WTC11 (cell line): ENCODE data around the gene PTGER2. TPM values are rescaled to one million over a fixed set of nuclear protein-coding genes. Genes with fewer than 3 reads are reported as not detected.

Source experiments
- ATAC-seq: fragments of 200-7000 bp; cut with Tn5 transposase; 2 replicates; pipeline ENCODE4 v1.10.0; 2021; ENCODE audit warnings: mild to moderate bottlenecking, moderate library complexity
- CTCF ChIA-PET: fragments of 300-600 bp; sonication (Branson Sonifier 250); formaldehyde crosslinking; loops from one replicate; lab custom pipeline; 2021; ENCODE audit warnings: antibody characterized with exemption; lab: Charles Lee
- POLR2A ChIA-PET: fragments of 350-600 bp; sonication (Branson Sonifier 250); formaldehyde crosslinking; loops from one replicate; lab custom pipeline; 2021; ENCODE audit warnings: antibody characterized with exemption; lab: Charles Lee
- DNase-seq: peaks from one replicate; pipeline ENCODE4 v3.0.0; 2021; ENCODE audit warnings: low spot score
- H3K27ac Mint-ChIP-seq: 2 replicates; pipeline ENCODE4 v1.8.0; 2021; ENCODE audit warnings: mixed read lengths
- H3K27me3 Mint-ChIP-seq: 2 replicates; pipeline ENCODE4 v1.8.0; 2021; ENCODE audit warnings: low read depth, mild to moderate bottlenecking, moderate library complexity, mixed read lengths
- H3K36me3 Mint-ChIP-seq: 2 replicates; pipeline ENCODE4 v1.8.0; 2021; ENCODE audit warnings: mixed read lengths
- H3K4me1 Mint-ChIP-seq: 2 replicates; pipeline ENCODE4 v1.8.0; 2022; ENCODE audit warnings: mixed read lengths
- H3K4me3 Mint-ChIP-seq: 2 replicates; pipeline ENCODE4 v1.8.0; 2021; ENCODE audit warnings: mild to moderate bottlenecking, moderate library complexity, mixed read lengths
- H3K9me3 Mint-ChIP-seq: 2 replicates; pipeline ENCODE4 v1.8.0; 2021; ENCODE audit warnings: mixed read lengths
- AFF4 ChIP-seq: sonication (generic); formaldehyde crosslinking; IDR thresholded peaks from 2 replicates; pipeline ENCODE4 v1.8.1; 2023; ENCODE audit warnings: mild to moderate bottlenecking, missing genetic modification reagents, borderline replicate concordance
- ATF6 ChIP-seq: sonication (generic); formaldehyde crosslinking; IDR thresholded peaks from 2 replicates; pipeline ENCODE4 v1.8.1; 2023; ENCODE audit warnings: mild to moderate bottlenecking, missing genetic modification reagents
- FOXJ3 ChIP-seq: sonication (generic); formaldehyde crosslinking; IDR thresholded peaks from 2 replicates; pipeline ENCODE4 v1.9.0; 2021; ENCODE audit warnings: missing genetic modification reagents, mild to moderate bottlenecking, borderline replicate concordance
- GABPB1 ChIP-seq: sonication (generic); formaldehyde crosslinking; IDR thresholded peaks from 2 replicates; pipeline ENCODE4 v1.8.1; 2023; ENCODE audit warnings: mild to moderate bottlenecking, missing genetic modification reagents
- GRHL2 ChIP-seq: fragments of 250-450 bp; sonication (Bioruptor Pico); IDR thresholded peaks from 2 replicates; pipeline ENCODE4 v1.8.0; 2022; ENCODE audit warnings: mild to moderate bottlenecking, moderate library complexity; ENCODE audit not compliant: insufficient replicate concordance, severe bottlenecking
- IRF1 ChIP-seq: sonication (generic); formaldehyde crosslinking; IDR thresholded peaks from 2 replicates; pipeline ENCODE4 v1.8.0; 2023; ENCODE audit warnings: missing genetic modification reagents
- JAZF1 ChIP-seq: fragments of 250-450 bp; sonication (Bioruptor Pico); IDR thresholded peaks from 2 replicates; pipeline ENCODE4 v1.9.0; 2021; ENCODE audit warnings: moderate library complexity, mild to moderate bottlenecking, inconsistent platforms
- MAX ChIP-seq: sonication (generic); formaldehyde crosslinking; IDR thresholded peaks from 2 replicates; pipeline ENCODE4 v1.8.0; 2022; ENCODE audit warnings: mild to moderate bottlenecking, missing genetic modification reagents
- PRDM15 ChIP-seq: sonication (generic); formaldehyde crosslinking; IDR thresholded peaks from 2 replicates; pipeline ENCODE4 v1.8.0; 2022; ENCODE audit warnings: missing genetic modification reagents
- PREB ChIP-seq: sonication (generic); formaldehyde crosslinking; IDR thresholded peaks from 2 replicates; pipeline ENCODE4 v1.8.1; 2022; ENCODE audit warnings: mild to moderate bottlenecking, missing genetic modification reagents, moderate library complexity, borderline replicate concordance
- SMAD4 ChIP-seq: sonication (generic); formaldehyde crosslinking; IDR thresholded peaks from 2 replicates; pipeline ENCODE4 v1.8.0; 2022; ENCODE audit warnings: mild to moderate bottlenecking, missing genetic modification reagents
- TP53 ChIP-seq: sonication (generic); formaldehyde crosslinking; IDR thresholded peaks from 2 replicates; pipeline ENCODE4 v1.8.1; 2023; ENCODE audit warnings: mild to moderate bottlenecking, missing genetic modification reagents
- ZMAT4 ChIP-seq: fragments of 250-450 bp; sonication (Bioruptor Pico); IDR thresholded peaks from 2 replicates; pipeline ENCODE4 v1.9.0; 2021; ENCODE audit warnings: mild to moderate bottlenecking
- ZNF396 ChIP-seq: fragments of 250-450 bp; sonication (Bioruptor Pico); IDR thresholded peaks from 2 replicates; pipeline ENCODE4 v1.8.0; 2021; ENCODE audit warnings: mild to moderate bottlenecking, moderate library complexity, borderline replicate concordance
- ZNF425 ChIP-seq: fragments of 250-450 bp; sonication (Bioruptor Pico); conservative IDR thresholded peaks from 2 replicates; pipeline ENCODE4 v1.9.0; 2021; ENCODE audit warnings: mild to moderate bottlenecking
- total RNA-seq: library from RNA; stranded (reverse); gene quantifications from 3 replicates; pipeline ENCODE4 v1.2.3, GENCODE V29; 2021

The PTGER2 gene
- total RNA-seq, 1 experiment from 2014 or later: 0.92 TPM

GRCh38 chr14:52266782-52267181 is 47.3 kb upstream of the PTGER2 start:
- no peaks in the 10 kb centered on the region for H3K36me3 Mint-ChIP-seq
- peaks cover 27% of the 10 kb centered on the region for H3K4me1 Mint-ChIP-seq
- CTCF ChIA-PET: interaction anchor here (0.7 to 1.4 kb wide), 4 partner anchors 197 to 251 kb away, joined by 3 to 5 read pairs (median 4); partner anchors contain the start of gene NID2
- POLR2A ChIA-PET: no interaction called here
- H3K4me3 Mint-ChIP-seq: peak overlapping the region; percentile 88
- H3K27ac Mint-ChIP-seq: no peak overlapping the region
- H3K27me3 Mint-ChIP-seq: peaks cover 61% of the 10 kb centered on the region
- no peak for TF ChIP-seq FOXJ3 (CRISPR knock-in tag)
- TF ChIP-seq PREB: no peak
- TF ChIP-seq ATF6 (CRISPR knock-in tag): no peak
- no peak for TF ChIP-seq GABPB1 (CRISPR knock-in tag)
- no peak for TF ChIP-seq ZMAT4
- TF ChIP-seq AFF4: no peak
- no peak for TF ChIP-seq IRF1 (CRISPR knock-in tag)
- TF ChIP-seq GRHL2 (CRISPR knock-in tag): no peak
- TF ChIP-seq MAX (CRISPR knock-in tag): no peak
- TF ChIP-seq PRDM15 (CRISPR knock-in tag): no peak
- TF ChIP-seq JAZF1 (CRISPR knock-in tag): no peak
- TF ChIP-seq SMAD4 (CRISPR knock-in tag): no peak
- TF ChIP-seq ZNF396 (CRISPR knock-in tag): no peak
- TF ChIP-seq ZNF425 (CRISPR knock-in tag): no peak
- TF ChIP-seq TP53 (CRISPR knock-in tag): no peak
- DNase-seq: no peak
- no peak for ATAC-seq
- no peaks in the 10 kb centered on the region for H3K9me3 Mint-ChIP-seq
